RPMI8226 (cell line): Measurements from ENCODE around the gene QKI.

Experiments used
- DNase-seq: peaks from one replicate; pipeline ENCODE4 v3.0.0-alpha.2; 2015

QKI gene

GRCh38 chr6:163393923-163394322, 20.6 kb upstream of the QKI start:
- DNase-seq: no peak

- no peak for DNase-seq
These were observed 19.9 kb upstream of the QKI start for GRCh38 chr6:163394659-163395058.

GRCh38 chr6:163395122-163395830, 19.2 kb upstream of the QKI start:
- DNase-seq: no peak

- DNase-seq: no peak
These were observed 18.7 kb upstream of the QKI start for GRCh38 chr6:163395831-163396185.

GRCh38 chr6:163397326-163397725, 17.2 kb upstream of the QKI start:
- no peak for DNase-seq

- no peak for DNase-seq
These were observed 16.4 kb upstream of the QKI start for GRCh38 chr6:163398115-163398514.

- peak; percentile 67 for DNase-seq
These were observed 15.7 kb upstream of the QKI start for GRCh38 chr6:163398815-163399214.

GRCh38 chr6:163400509-163400908, 14.0 kb upstream of the QKI start:
- no peak for DNase-seq

GRCh38 chr6:163401039-163401885, 13.3 kb upstream of the QKI start:
- no peak for DNase-seq

GRCh38 chr6:163402616-163403015, 11.9 kb upstream of the QKI start:
- no peak for DNase-seq

- DNase-seq: no peak
These were observed 9.7 kb upstream of the QKI start for GRCh38 chr6:163404825-163405265.

GRCh38 chr6:163405412-163406309, 8.9 kb upstream of the QKI start:
- DNase-seq: peak; percentile 62

GRCh38 chr6:163406366-163406765, 8.2 kb upstream of the QKI start:
- DNase-seq: peak; percentile 31

GRCh38 chr6:163406830-163407229, 7.7 kb upstream of the QKI start:
- DNase-seq: no peak

- DNase-seq: no peak
These were observed 6.0 kb upstream of the QKI start for GRCh38 chr6:163408352-163408991.

- no peak for DNase-seq
These were observed 4.8 kb upstream of the QKI start for GRCh38 chr6:163409712-163410111.

GRCh38 chr6:163412341-163412740, 2.2 kb upstream of the QKI start:
- no peak for DNase-seq

- DNase-seq: no peak
These were observed 1.6 kb upstream of the QKI start for GRCh38 chr6:163412801-163413344.

GRCh38 chr6:163413345-163414116, 987 bp upstream of the QKI start:
- DNase-seq: peak; percentile 89

GRCh38 chr6:163414946-163415619, 565 bp downstream of the QKI start:
- peak; percentile 43 for DNase-seq
